NK-92 (cell line): Measurements from ENCODE around the gene LRRC52.
A peak's percentile ranks its signal among the peaks of the same experiment; 100 is the strongest.
"Not testable (repeated sequence)": the region's sequence is repeated elsewhere in the genome, so short reads cannot be mapped to it uniquely, and the experiment has no call there.

ENCODE experiments used
- DNase-seq: peaks from one replicate; lab custom pipeline; 2025; ENCODE audit not compliant: unreplicated experiment; lab: John Stamatoyannopoulos, UW

Gene LRRC52

GRCh38 chr1:165580931-165581871 is 37.4 kb downstream of the LRRC52 start:
- DNase-seq: no peak

- no peak for DNase-seq
Measured at GRCh38 chr1:165581926-165582325, 38.1 kb downstream of the LRRC52 start.

- DNase-seq: no peak
Measured at GRCh38 chr1:165586398-165586797, 42.6 kb downstream of the LRRC52 start.

- DNase-seq: not testable (repeated sequence)
Measured at GRCh38 chr1:165591391-165591790, 47.6 kb downstream of the LRRC52 start.

GRCh38 chr1:165592945-165593823 is 49.4 kb downstream of the LRRC52 start:
- DNase-seq: no peak

- no peak for DNase-seq
Measured at GRCh38 chr1:165595246-165595938, 51.6 kb downstream of the LRRC52 start.

- DNase-seq: peak; percentile 58
Measured at GRCh38 chr1:165597883-165598675, 54.3 kb downstream of the LRRC52 start.

- DNase-seq: no peak
Measured at GRCh38 chr1:165598676-165599059, 54.9 kb downstream of the LRRC52 start.

- no peak for DNase-seq
Measured at GRCh38 chr1:165600793-165601192, 57.0 kb downstream of the LRRC52 start.

- DNase-seq: no peak
Measured at GRCh38 chr1:165603810-165604209, 60.0 kb downstream of the LRRC52 start.

- no peak for DNase-seq
Measured at GRCh38 chr1:165605246-165605645, 61.4 kb downstream of the LRRC52 start.

- not testable (repeated sequence) for DNase-seq
Measured at GRCh38 chr1:165606676-165607075, 62.9 kb downstream of the LRRC52 start.

- no peak for DNase-seq
Measured at GRCh38 chr1:165610866-165611265, 67.1 kb downstream of the LRRC52 start.

- DNase-seq: no peak
Measured at GRCh38 chr1:165612062-165612461, 68.3 kb downstream of the LRRC52 start.
